NCI-H2171 (cell line): Measurements from ENCODE around the gene INF2.

ENCODE experiments used
- DNase-seq: peaks from one replicate; lab custom pipeline; 2025; lab: John Stamatoyannopoulos, UW

INF2 gene

DNA sequence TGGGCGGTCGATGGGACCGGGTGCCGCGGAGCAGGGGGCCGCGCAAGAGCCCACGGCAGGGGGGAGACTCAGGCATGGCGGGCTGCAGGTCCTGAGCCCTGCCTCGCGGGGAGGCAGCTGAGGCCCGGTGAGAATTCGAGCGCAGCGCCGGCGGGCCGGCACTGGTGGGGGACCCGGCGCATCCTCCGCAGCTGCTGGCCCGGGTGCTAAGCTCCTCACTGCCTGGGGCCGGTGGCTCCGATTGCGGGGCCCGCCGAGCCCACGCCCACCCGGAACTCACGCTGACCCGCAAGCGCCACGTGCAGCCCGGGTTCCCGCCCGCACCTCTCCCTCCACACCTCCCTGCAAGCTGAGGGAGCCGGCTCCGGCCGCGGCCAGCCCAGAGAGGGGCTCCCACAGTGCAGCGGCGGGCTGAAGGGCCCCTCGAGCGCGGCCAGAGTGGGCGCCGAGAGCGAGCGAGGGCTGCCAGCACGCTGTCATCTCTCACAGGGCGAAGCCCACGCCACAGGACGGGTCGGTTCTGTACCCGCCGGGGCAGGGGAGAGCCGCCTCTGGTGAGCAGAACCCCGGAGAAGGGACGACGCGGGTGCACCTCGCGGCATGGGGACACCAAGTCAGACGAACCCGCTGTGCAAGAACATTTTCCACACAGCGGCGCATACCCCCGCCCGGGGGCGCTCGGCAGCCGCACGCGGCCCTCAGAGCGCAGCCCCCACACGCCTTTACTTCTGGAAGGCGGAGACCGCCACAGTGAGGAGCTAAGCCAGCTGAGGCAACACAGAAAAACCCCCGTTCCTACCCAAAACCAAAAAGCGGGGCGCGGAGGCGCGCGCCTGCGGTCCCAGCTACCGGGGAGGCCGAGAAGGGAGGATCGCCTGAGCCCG lies 62.4 kb downstream of the INF2 start:
- no peak for DNase-seq

DNA sequence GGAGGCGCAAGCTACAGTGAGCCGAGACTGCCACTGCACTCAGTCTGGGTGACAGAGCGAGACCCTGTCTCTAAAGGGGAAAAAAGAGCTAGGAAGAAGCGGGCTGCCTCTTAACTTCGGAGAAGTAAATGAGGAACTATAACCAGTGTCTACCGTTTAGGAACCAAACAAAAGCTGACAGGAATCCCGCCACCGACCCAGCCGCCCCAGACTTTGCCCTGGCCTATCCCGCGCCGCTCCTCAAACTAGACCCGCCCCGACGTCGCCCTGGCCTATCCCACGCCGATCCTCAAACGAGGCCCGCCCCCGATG lies 63.0 kb downstream of the INF2 start:
- no peak for DNase-seq

GRCh38 chr14:104752735-104753527 lies 63.5 kb downstream of the INF2 start, which contains the start of gene SIVA1:
SIVA1 (plus strand) TSS chr14:104753147; CDS start chr14:104753202, 55 bp downstream.
- DNase-seq, result peak; percentile 100

GRCh38 chr14:104753528-104754212 lies 64.3 kb downstream of the INF2 start:
- peak; percentile 51 for DNase-seq

- no peak for DNase-seq
Observed at GRCh38 chr14:104754213-104754851, 64.9 kb downstream of the INF2 start.

DNA sequence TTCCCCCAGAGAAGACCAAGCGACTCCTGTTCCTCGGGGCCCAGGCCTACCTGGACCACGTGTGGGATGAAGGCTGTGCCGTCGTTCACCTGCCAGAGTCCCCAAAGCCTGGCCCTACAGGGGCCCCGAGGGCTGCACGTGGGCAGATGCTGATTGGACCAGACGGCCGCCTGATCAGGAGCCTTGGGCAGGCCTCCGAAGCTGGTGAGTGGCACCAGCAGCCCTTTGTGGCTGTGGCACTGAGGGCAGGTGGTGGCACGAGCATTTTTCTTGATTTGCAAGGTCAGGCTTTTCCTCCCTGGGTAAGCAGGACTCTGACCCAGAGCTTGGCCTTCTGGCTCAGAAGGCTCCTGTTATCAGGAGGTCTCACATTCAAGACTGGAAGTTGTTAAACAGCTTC lies 66.2 kb downstream of the INF2 start:
- DNase-seq, result no peak

GRCh38 chr14:104756477-104757237 lies 67.2 kb downstream of the INF2 start:
- no peak for DNase-seq

DNA sequence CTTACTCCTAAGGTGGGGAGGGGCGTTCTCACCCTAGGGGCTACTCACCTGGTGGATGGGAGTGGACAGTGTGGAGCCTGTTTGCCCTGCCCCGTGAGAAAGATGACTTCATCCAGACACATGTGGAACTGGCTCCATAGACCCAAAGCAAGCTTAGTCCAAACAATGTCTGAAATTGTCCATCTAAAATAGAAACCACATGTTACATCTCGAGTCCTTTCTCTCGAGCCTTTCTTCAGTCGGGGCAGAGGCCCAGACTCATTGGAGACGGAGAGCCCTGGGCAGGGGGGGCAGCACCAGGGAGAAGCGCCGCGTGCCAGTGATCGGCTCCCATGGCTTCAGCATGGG lies 67.8 kb downstream of the INF2 start:
- DNase-seq, result no peak

DNA sequence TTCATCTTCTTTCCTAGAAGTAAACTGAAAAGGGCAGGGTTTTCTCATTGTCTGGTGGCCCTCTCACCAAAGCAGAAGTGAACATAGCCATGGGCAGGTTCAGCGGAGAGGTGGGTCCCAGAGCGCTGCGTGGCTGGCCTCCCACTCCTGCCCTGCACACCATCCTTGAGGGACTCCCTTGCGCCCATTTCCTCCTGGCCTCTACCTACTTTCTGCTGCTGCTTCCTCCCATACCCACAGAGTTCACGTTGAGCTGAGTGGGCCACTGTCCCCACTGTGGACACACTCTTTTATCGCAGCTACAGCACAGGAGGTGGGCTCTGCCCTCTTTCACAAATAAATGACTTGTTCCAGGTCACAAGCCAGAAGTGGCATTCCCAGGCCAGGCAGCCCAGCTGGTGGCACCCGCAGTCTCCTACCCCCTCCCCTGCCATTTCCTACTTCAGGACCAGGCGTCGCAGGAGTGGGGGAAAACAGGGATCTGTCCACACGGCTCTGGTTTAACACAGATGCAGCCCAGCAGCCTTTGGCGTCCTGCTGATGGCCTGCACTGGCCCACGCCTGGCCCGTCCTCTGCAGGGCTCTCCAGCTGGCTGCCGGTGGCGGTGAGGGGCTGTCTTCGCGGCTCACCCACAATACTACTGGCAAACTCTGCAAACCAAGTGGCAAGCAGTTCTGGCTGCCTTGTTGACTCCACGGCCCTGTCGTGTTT lies 68.4 kb downstream of the INF2 start:
- no peak for DNase-seq

DNA sequence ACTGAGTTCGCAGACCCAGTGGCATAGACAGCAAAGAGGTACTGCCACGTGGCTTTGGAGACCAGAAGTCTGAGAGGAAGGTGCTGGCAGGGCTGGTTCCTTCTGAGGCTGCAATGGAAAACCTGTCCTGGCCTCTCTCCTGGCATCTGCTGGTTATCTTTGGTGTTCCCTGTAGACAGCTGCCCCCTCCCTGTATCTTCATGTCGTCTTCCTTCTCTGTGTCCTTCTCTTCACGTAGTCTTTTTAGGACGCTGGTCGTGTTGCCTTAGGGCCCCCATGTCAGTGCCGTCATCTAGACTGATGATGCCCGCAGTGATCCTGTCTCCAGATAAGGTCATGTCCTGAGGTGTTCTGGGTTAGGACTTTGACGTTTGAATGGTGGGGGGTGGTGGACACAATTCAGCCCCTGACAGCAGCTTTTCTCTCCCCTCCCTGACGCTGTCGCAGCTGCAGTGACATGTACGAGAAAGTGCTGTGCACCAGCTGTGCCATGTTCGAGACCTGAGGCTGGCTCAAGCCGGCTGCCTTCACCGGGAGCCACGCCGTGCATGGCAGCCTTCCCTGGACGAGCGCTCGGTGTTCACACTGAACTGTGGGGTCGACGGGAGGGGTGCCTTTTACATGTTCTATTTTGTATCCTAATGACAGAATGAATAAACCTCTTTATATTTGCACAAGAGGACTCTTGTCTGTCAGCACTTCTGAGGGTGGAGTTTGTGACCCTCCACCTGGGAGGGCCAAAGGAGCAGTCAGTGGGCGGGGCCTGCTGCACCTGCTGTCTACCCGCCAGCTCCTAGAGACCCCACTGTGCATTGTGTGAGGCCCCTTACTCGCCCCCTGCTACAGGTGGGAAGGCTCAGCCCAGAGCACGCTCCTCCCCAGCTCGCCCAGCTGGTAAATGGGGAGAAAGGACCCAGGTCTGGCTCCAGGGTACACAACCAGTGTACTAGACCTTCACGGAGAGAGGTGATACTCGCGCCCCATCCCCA lies 69.9 kb downstream of the INF2 start:
- no peak for DNase-seq

DNA sequence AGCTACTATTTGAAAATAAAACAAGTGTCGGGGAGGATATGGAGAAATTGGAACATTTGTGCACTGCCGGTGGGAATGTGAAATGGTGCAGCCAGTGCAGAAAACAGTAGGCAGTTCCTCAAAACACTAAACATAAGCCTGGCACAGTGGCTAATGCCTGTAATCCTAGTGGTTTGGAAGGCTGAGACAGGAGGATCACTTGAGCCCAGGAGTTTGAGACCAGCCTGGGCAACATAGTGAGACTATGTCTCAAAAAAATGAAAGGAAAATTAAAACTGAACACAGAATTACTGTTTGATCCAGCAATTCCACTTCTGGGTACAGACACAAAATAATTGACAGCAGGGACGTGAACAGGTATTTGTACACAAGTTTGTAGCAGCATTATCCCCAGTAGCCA lies 76.1 kb downstream of the INF2 start:
- no peak for DNase-seq

DNA sequence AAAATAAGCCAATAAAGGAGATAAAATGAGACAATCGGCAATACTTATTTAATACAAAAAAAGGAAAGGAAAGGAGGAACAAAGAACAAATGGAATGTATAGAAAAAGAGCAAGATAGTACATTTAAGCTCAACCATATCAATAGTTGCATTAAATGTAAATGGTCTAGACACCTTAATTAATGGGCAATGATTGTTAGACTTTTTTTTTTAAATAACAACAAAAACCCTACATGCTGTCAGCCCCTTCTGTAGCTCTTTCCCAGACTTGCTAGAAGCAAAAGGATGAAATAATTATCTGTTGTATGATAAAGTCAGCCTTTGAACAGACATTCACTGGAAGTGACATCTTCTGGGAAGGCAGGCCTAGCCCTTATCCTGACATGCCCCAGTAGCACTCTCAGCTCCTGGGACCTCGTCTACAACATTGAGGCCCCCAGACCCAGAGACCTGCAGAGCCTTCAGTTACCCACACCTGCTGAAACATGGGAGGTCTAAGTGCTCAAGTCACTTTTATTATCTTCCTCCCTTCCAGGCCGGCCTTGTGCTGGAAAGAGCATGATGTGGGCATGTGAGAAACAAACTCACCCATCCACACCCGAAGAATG lies 76.9 kb downstream of the INF2 start:
- DNase-seq, result no peak

- DNase-seq, result no peak
Observed at GRCh38 chr14:104766863-104767633, 77.6 kb downstream of the INF2 start.

DNA sequence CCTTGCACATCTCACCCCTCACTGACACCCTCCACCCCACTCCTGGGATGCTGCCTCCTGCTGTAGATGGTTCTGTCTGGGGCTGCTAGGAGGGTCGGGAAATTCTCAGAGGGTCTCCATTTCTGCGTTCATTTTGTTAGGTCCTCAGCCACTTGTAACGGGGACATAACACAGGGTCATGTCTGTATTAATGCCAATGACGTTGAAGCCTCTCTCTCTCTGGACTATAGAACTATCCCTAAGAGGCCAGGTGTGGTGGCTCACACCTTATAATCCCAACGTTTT lies 78.2 kb downstream of the INF2 start:
- DNase-seq, result no peak

- peak; percentile 49 for DNase-seq
Observed at GRCh38 chr14:104768437-104769323, 79.3 kb downstream of the INF2 start.

GRCh38 chr14:104769324-104770071 lies 80.1 kb downstream of the INF2 start:
- no peak for DNase-seq

DNA sequence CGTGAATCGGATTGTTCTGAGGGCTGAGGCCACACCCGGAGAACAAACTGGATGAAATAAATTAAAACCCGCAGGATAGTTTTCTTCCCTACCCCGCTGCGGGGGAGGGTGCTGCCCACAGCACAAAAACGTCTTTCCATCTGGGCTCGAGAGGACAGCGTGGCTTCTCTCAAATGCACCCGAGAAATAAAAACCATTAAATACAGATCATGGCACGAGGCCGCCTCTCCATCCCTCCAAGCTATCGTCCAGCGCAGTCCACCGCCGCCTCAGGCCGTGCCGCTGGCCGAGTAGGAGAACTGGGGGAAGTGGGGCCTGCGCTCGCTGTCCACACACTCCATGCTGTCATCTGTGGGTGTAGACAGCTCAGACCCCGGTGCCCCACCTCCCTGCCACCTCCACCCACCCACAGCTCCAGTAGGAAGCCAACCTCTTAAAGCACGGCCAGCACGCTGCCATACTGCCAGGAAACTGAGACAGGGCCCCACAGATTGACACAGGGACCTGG lies 80.7 kb downstream of the INF2 start:
- no peak for DNase-seq
